NCI-H460 (cell line): ENCODE results near the gene SRP68. TPM values are rescaled to one million over a fixed set of nuclear protein-coding genes. Genes with fewer than 3 reads are reported as not detected.

Source experiments
- DNase-seq: peaks from one replicate; pipeline ENCODE4 v3.0.0-alpha.2; 2016; ENCODE audit warnings: low read depth; ENCODE audit errors: extremely low read depth
- small RNA-seq, 2 experiments: library from RNA; depleted of rRNA; stranded (forward); fragments of <200 nt; gene quantifications; one replicate each; pipeline ENCODE3, GENCODE V24; 2014
- total RNA-seq: library from RNA; depleted of rRNA; stranded (reverse); fragments of >200 nt; shearing (Covaris generic); gene quantifications from 2 replicates; pipeline ENCODE4 v1.2.3, GENCODE V29; 2014; rRNA removed

SRP68 gene
- total RNA-seq, 1 experiment from 2014 or later: 34.9 TPM

DNA sequence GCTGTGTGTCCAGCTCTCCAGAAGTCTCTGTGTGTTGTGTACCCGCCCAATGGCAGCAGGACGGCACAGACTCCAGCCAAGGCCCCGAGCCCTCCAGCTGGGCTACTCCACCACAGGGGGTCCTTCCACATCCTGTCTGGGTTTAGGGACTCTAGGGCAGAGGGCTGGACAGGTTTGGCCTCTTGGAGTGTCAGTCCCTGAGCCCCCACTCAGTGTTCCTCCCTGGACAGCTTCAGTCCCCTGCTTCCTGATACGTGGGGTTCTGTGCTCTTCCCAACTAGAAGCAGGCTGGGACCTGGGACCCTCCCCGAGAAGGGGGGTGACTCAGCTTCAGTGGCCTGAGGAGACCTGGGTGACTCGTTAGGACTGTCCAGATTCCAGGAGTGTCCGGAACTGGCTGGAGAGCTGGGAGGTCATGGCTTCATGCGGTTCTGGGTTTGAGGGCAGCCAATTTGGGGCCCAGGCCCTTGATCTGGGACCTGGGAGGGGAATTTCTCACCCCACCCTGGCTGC is 67.5 kb downstream of the SRP68 start:
- no peak for DNase-seq

- DNase-seq: no peak
Measured at GRCh38 chr17:76003915-76004314, 68.4 kb downstream of the SRP68 start.

DNA sequence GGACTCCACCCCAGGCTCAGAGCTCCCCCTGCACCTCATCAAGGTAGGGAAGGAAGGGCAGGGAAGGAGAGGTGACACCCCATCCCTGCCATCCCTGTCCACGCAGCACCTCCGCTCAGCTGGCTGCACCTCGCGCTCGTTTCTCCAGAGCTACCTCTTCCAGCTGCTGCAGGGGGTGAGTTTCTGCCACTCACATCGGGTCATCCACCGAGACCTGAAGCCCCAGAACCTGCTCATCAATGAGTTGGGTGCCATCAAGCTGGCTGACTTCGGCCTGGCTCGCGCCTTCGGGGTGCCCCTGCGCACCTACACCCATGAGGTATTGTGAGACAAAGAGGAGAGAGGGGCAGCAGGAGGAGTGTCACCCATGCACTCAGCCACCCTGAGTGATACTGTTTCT is 70.2 kb downstream of the SRP68 start:
- no peak for DNase-seq

DNA sequence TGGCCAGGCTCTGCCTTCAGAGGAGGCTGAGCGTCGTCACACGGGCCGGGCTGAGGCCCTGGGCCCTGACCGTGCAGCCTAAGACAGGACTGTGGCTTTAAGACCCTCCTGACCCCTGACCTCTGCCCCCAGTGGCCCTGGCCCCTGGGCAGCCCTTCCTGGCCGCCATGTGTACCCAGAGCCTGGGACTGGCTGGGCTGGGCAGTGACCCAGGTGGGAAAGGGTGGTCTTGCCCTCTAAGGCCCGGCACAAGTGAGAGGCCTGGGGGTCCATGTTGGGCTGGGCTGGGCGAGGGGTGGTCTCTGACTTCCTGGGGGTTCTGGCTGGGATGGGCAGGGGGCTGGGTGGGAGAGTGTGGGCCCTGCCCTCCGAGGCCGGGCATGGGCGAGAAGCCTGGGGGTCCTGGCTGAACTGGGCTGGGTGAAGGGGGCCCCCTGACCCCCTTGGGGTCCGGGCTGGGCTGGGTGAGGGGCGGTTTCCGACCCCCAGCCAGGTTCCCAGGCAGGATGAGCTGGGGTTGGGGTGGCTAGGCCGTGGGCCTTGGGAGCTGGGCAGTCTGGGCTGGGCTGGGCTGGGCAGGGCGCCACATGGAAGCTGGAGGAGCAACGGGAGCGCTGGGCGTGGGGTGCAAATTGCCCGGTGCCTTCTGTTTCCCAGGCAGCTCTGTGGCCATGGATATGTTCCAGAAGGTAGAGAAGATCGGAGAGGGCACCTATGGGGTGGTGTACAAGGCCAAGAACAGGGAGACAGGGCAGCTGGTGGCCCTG is 71.4 kb downstream of the SRP68 start, which contains the start of gene CDK3:
TSS of gene CDK3 (plus strand) at position 101 of the 767 bp plus-strand sequence. CDS start at position 672, 571 bp downstream.
- DNase-seq: no peak

- DNase-seq: peak; percentile 48
Measured at GRCh38 chr17:76000016-76000754, 72.1 kb downstream of the SRP68 start.

GRCh38 chr17:75998327-75998795 is 74.0 kb downstream of the SRP68 start:
- DNase-seq: no peak

GRCh38 chr17:75996665-75997590 is 75.4 kb downstream of the SRP68 start:
- DNase-seq: no peak

DNA sequence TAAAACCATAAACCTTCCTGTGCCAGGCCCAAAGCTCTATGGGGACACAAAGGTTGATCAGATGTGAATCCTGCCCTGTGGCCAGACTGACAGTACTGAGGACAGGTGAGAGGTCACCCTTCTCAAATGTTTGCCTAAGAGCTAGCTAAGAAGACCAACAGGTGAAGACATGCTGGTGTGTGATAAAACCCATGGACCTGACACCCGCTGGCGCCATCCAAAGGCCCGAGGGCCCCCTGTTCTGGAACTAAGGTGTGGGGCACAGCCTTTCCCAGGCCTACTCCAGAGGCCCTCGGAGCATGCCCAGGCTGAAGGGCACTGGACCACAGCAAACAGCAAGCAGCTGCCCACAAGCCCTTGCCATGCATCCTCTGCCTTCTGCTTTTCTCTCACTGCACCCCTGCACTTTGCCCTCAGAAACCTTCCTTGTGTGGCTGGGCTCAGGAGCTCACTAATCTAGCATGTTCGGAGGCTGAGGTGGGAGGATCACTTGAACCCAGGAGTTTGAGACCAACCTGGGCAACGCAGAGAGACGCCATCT is 76.9 kb downstream of the SRP68 start:
- no peak for DNase-seq

- no peak for DNase-seq
Measured at GRCh38 chr17:75994802-75995370, 77.4 kb downstream of the SRP68 start.

GRCh38 chr17:75991396-75991795 is 80.9 kb downstream of the SRP68 start:
- no peak for DNase-seq

Small RNA genes within 50 kb of the gene (small RNA-seq; reads per million reads assigned to genes)
- gene MIR6868: 0.02 to 0.12 reads per million in 2 experiments

Other genes with a start within 250 kb of the SRP68 start
- 0.57 and 0.66 TPM in 2 replicates for gene UNC13D, start 228.1 kb downstream of the SRP68 start, total RNA-seq
- gene WBP2, start 217.2 kb downstream of the SRP68 start, total RNA-seq: 32.0 and 36.7 TPM in 2 replicates
- 38.0 and 50.4 TPM in 2 replicates for gene TRIM47, start 193.9 kb downstream of the SRP68 start, total RNA-seq
- 30.2 and 32.0 TPM in 2 replicates for gene TRIM65, start 175.6 kb downstream of the SRP68 start, total RNA-seq
- 42.6 and 43.0 TPM in 2 replicates for gene MRPL38, start 167.6 kb downstream of the SRP68 start, total RNA-seq
- 6.8 and 9.1 TPM in 2 replicates for gene FBF1, start 131.5 kb downstream of the SRP68 start, total RNA-seq
- gene ACOX1, start 93.4 kb downstream of the SRP68 start, total RNA-seq: 24.9 and 28.4 TPM in 2 replicates
- gene TEN1, start 93.3 kb downstream of the SRP68 start, total RNA-seq: 18.2 and 18.9 TPM in 2 replicates
- 4.8 and 7.7 TPM in 2 replicates for gene CDK3, start 71.7 kb downstream of the SRP68 start, total RNA-seq
- 8.0 and 8.6 TPM in 2 replicates for gene EVPL, start 45.2 kb downstream of the SRP68 start, total RNA-seq
- not detected in 2 replicates for gene GALR2, start 2.3 kb upstream of the SRP68 start, total RNA-seq
- 0.10 TPM in 1 of 2 replicates, not detected in the other for gene ZACN, start 6.7 kb upstream of the SRP68 start, total RNA-seq
- gene EXOC7, start 31.3 kb upstream of the SRP68 start, total RNA-seq: 54.6 and 56.7 TPM in 2 replicates
- gene FOXJ1, start 68.7 kb upstream of the SRP68 start, total RNA-seq: not detected in 2 replicates
- gene RNF157, start 168.0 kb upstream of the SRP68 start, total RNA-seq: 1.3 and 1.9 TPM in 2 replicates
- gene UBALD2, start 192.8 kb upstream of the SRP68 start, total RNA-seq: 11.5 and 12.2 TPM in 2 replicates
- gene QRICH2, start 235.8 kb upstream of the SRP68 start, total RNA-seq: 0.23 and 0.67 TPM in 2 replicates